Suprapubic skin (tissue), 4 donors: Measurements from ENCODE around the gene SKAP2. TPM values are rescaled to one million over a fixed set of nuclear protein-coding genes. Genes with fewer than 3 reads are reported as not detected.

Source experiments
- DNase-seq, 2 donors: peaks; one replicate each; pipeline ENCODE4 v3.0.0-alpha.2; 2019; ENCODE audit warnings: low spot score in 2 of 2
- H3K27ac ChIP-seq: fragments of 200-600 bp; sonication (generic); one replicate; pipeline ENCODE4 v1.5.1; 2019
- H3K27me3 ChIP-seq: fragments of 200-600 bp; sonication (generic); one replicate; pipeline ENCODE4 v1.5.1; 2019
- H3K36me3 ChIP-seq: fragments of 200-600 bp; sonication (generic); one replicate; pipeline ENCODE4 v1.5.1; 2019
- H3K4me1 ChIP-seq: fragments of 200-600 bp; sonication (generic); one replicate; pipeline ENCODE4 v1.5.1; 2019
- H3K4me3 ChIP-seq: fragments of 200-600 bp; sonication (generic); one replicate; pipeline ENCODE4 v1.5.1; 2019; ENCODE audit warnings: mild to moderate bottlenecking
- H3K9me3 ChIP-seq: fragments of 200-600 bp; sonication (generic); one replicate; pipeline ENCODE4 v1.5.1; 2019
- EP300 ChIP-seq: sonication (generic); formaldehyde crosslinking; IDR thresholded peaks from one replicate; pipeline ENCODE4 v1.6.1; 2017; ENCODE audit warnings: antibody characterized with exemption
- POLR2A ChIP-seq, 2 donors: fragments of 450-650 bp; IDR thresholded peaks; one replicate each; pipeline ENCODE4 v1.6.1; 2017; ENCODE audit warnings: antibody characterized with exemption in 2 of 2, mild to moderate bottlenecking in 2 of 2, moderate library complexity in 2 of 2
- POLR2AphosphoS5 ChIP-seq, 3 donors: sonication (generic); formaldehyde crosslinking; IDR thresholded peaks; one replicate each; pipeline ENCODE4 v1.6.1; 2017; ENCODE audit warnings: antibody characterized with exemption in 3 of 3
- WGBS: methylation state at CpG from one replicate; pipeline ENCODE4 v1.1.5; 2018; 5-methylcytosine and 5-hydroxymethylcytosine counted together
- total RNA-seq, 4 donors: library from RNA; depleted of rRNA; stranded (reverse); fragments of >200 nt; gene quantifications; one replicate each; pipeline ENCODE4 v1.1.0, GENCODE V29; 2016
- TF ChIP-seq, protein P1 (sequence below), 2 donors: fragments of 200-600 bp in 1 of 2; fragments of 450-650 bp in 1 of 2; sonication (generic) in 1 of 2; IDR thresholded peaks; one replicate each; pipeline ENCODE4 v1.5.1; 2016 to 2019; ENCODE audit warnings: antibody characterized with exemption in 2 of 2, mild to moderate bottlenecking in 1 of 2, moderate library complexity in 1 of 2

The SKAP2 gene
- total RNA-seq, 4 donors from 2014 or later, result 21.3 to 34.4 (median 23.9) TPM

DNA sequence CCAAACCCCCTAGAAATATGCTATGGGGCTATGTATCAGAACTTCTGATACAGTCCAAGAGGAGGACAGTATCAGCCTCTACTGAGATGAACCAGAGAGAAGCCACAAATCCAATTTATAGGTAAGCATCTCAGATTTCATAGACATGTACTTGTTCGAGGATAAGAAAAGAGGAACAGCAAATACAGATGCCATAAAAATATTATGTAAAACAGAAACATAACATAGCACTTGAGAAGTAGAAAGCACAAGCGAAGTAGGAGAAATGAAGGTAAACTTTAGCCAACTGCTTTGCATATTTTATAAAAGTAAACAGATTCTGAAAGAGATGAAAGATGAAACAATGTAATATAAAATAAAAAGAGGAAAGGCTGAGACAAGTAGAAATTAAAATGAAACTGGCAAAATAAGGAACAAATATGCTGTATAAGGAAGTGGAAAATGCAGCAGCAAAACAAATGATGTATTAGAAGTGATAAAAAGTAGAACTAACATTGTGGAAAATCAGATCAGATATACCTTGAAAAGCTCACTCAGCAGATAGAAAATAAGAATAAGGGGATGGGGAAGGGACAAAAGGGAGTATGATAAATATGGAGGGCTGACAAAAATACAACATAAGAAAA is 135.1 kb downstream of the SKAP2 start:
- H3K27me3 ChIP-seq, result no peaks in the 10 kb centered on the region
- H3K36me3 ChIP-seq, result no peaks in the 10 kb centered on the region
- H3K4me3 ChIP-seq, result no peak overlapping the region
- 85% methylated on average over 2 of the region's 2 CpGs for WGBS
- no peak for DNase-seq
- H3K4me1 ChIP-seq, result no peaks in the 10 kb centered on the region
- no peak overlapping the region for H3K27ac ChIP-seq
- H3K9me3 ChIP-seq, result no peaks in the 10 kb centered on the region
- no peak for TF ChIP-seq POLR2AphosphoS5 (IDR thresholded peaks at IDR 0.05)
- no peak for TF ChIP-seq POLR2A (IDR thresholded peaks at IDR 0.05)
- TF ChIP-seq, protein P1, sequence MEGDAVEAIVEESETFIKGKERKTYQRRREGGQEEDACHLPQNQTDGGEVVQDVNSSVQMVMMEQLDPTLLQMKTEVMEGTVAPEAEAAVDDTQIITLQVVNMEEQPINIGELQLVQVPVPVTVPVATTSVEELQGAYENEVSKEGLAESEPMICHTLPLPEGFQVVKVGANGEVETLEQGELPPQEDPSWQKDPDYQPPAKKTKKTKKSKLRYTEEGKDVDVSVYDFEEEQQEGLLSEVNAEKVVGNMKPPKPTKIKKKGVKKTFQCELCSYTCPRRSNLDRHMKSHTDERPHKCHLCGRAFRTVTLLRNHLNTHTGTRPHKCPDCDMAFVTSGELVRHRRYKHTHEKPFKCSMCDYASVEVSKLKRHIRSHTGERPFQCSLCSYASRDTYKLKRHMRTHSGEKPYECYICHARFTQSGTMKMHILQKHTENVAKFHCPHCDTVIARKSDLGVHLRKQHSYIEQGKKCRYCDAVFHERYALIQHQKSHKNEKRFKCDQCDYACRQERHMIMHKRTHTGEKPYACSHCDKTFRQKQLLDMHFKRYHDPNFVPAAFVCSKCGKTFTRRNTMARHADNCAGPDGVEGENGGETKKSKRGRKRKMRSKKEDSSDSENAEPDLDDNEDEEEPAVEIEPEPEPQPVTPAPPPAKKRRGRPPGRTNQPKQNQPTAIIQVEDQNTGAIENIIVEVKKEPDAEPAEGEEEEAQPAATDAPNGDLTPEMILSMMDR (IDR thresholded peaks at IDR 0.05), result no peak
- TF ChIP-seq EP300, result no peak

DNA sequence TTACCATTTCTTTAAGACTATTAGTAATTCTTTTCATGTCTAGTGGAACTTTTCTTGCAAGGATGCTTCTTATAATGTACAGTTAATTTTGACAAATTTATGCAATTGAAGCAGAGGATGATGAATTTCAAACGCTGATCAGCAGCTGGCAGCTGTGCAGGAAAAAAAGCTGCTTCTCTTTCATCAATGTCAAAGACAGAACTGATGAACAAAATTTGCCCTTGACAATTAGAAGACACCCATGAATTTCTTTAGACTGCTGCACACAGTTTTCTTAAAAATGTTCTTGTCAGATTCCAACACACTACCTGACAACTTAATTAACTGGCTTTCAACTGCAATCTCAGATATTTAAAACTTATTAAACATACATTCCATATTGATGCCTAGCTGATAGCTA is 138.3 kb downstream of the SKAP2 start:
- H3K4me3 ChIP-seq, result no peak overlapping the region
- no peak for TF ChIP-seq POLR2A (IDR thresholded peaks at IDR 0.05)
- TF ChIP-seq, protein P1 (IDR thresholded peaks at IDR 0.05), result no peak
- no peak for TF ChIP-seq POLR2AphosphoS5 (IDR thresholded peaks at IDR 0.05)
- no peak for TF ChIP-seq EP300
- H3K27ac ChIP-seq, result no peak overlapping the region
- DNase-seq, result no peak
- H3K9me3 ChIP-seq, result no peaks in the 10 kb centered on the region
- H3K36me3 ChIP-seq, result no peaks in the 10 kb centered on the region
- 38% methylated on average over 1 of the region's 1 CpG for WGBS
- H3K4me1 ChIP-seq, result no peaks in the 10 kb centered on the region
- H3K27me3 ChIP-seq, result no peaks in the 10 kb centered on the region

DNA sequence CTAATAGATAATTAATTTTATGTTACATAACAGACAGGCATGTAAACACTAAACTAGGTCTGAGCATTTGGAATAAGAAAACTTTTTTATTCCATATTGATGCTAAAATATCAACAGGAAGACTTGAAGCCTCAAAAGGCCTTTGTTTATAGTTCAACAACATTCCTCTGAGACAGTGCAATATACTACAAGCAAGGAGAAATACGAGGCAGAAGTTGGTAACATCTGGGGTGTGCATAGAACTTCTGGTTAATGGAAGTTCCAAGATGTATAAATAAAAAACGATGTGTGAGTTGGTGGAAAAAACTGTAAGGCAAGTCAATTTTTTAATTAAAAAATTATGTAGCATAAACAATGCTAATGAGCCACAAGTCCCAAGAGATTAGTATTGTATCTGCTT is 139.6 kb downstream of the SKAP2 start:
- TF ChIP-seq, protein P1 (IDR thresholded peaks at IDR 0.05), result no peak
- TF ChIP-seq EP300 (no peak), POLR2AphosphoS5 (IDR thresholded peaks at IDR 0.05) (no peak), POLR2A (IDR thresholded peaks at IDR 0.05) (no peak)
- WGBS, result 20% methylated on average over 2 of the region's 2 CpGs
- DNase-seq, result no peak
- H3K36me3 ChIP-seq, result peaks cover 6% of the 10 kb centered on the region
- H3K4me3 ChIP-seq, result no peak overlapping the region
- H3K9me3 ChIP-seq, result no peaks in the 10 kb centered on the region
- no peak overlapping the region for H3K27ac ChIP-seq
- no peaks in the 10 kb centered on the region for H3K27me3 ChIP-seq
- no peaks in the 10 kb centered on the region for H3K4me1 ChIP-seq

DNA sequence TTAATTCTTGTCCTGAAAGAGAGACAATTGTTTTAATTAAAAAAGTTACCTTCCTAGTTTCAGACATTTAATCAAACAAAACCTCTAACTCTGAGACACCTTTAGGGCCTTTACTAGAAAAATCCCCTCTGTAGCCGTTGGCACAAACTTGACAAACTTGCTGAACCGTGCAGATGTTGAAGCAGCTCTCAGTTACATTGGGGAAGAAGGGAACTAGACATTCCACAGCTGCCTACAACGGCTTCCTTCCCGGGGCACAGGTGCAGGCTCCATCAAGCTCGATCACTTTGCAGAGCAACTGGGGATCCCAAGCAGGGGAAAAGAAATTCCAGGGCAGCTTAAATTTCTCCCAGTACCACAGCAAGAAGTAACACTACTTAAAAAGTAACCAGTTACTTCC is 141.3 kb downstream of the SKAP2 start:
- H3K27me3 ChIP-seq, result no peaks in the 10 kb centered on the region
- peaks cover 6% of the 10 kb centered on the region for H3K36me3 ChIP-seq
- 45% methylated on average over 5 of the region's 5 CpGs for WGBS
- no peak overlapping the region for H3K27ac ChIP-seq
- H3K9me3 ChIP-seq, result no peaks in the 10 kb centered on the region
- TF ChIP-seq POLR2AphosphoS5 (IDR thresholded peaks at IDR 0.05), result no peak
- TF ChIP-seq EP300, result no peak
- TF ChIP-seq, protein P1 (IDR thresholded peaks at IDR 0.05), result no peak
- TF ChIP-seq POLR2A (IDR thresholded peaks at IDR 0.05), result no peak
- H3K4me3 ChIP-seq, result no peak overlapping the region
- DNase-seq, result no peak
- no peaks in the 10 kb centered on the region for H3K4me1 ChIP-seq

DNA sequence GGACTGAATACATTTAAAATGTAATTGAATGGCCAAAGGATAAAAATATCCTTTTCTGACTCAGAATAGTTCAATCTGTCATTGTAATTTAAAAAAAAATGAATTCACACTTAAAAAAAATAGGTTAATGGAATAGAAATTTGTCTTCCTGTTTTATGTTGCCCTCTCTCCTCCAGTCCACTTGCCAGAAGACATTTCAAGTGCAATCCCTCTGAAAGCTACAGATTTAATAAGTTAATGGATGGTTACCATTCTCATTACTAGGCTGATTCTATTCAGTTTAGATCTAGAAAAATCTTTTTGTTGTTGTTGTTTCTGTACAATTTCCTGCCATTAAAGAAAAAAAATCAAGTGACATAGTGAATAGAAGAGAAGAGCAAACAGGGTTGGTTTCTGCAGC is 142.9 kb downstream of the SKAP2 start:
- no peaks in the 10 kb centered on the region for H3K27me3 ChIP-seq
- H3K27ac ChIP-seq, result no peak overlapping the region
- no peak for TF ChIP-seq POLR2A (IDR thresholded peaks at IDR 0.05)
- TF ChIP-seq POLR2AphosphoS5 (IDR thresholded peaks at IDR 0.05), result no peak
- TF ChIP-seq, protein P1 (IDR thresholded peaks at IDR 0.05), result no peak
- TF ChIP-seq EP300, result no peak
- no peak overlapping the region for H3K4me3 ChIP-seq
- H3K9me3 ChIP-seq, result no peaks in the 10 kb centered on the region
- peaks cover 9% of the 10 kb centered on the region for H3K36me3 ChIP-seq
- no peak for DNase-seq
- no peaks in the 10 kb centered on the region for H3K4me1 ChIP-seq
